Mucosa of gallbladder (tissue), 1 donor: ENCODE data around the gene EIF3A. TPM values are rescaled to one million over a fixed set of nuclear protein-coding genes. Genes with fewer than 3 reads are reported as not detected.
"Not testable (repeated sequence)": the region's sequence is repeated elsewhere in the genome, so short reads cannot be mapped to it uniquely, and the experiment has no call there.

ENCODE experiments used
- DNase-seq: peaks from one replicate; pipeline ENCODE4 v3.0.0-alpha.2; 2020; ENCODE audit warnings: low spot score
- total RNA-seq: library from RNA; stranded (reverse); gene quantifications from one replicate; pipeline ENCODE4 v1.2.1, GENCODE V29; 2021
- donor health status: DM: no; HTN: no; CAD: no.

The EIF3A gene
- total RNA-seq, 1 donor from 2014 or later, result 86.8 TPM

DNA sequence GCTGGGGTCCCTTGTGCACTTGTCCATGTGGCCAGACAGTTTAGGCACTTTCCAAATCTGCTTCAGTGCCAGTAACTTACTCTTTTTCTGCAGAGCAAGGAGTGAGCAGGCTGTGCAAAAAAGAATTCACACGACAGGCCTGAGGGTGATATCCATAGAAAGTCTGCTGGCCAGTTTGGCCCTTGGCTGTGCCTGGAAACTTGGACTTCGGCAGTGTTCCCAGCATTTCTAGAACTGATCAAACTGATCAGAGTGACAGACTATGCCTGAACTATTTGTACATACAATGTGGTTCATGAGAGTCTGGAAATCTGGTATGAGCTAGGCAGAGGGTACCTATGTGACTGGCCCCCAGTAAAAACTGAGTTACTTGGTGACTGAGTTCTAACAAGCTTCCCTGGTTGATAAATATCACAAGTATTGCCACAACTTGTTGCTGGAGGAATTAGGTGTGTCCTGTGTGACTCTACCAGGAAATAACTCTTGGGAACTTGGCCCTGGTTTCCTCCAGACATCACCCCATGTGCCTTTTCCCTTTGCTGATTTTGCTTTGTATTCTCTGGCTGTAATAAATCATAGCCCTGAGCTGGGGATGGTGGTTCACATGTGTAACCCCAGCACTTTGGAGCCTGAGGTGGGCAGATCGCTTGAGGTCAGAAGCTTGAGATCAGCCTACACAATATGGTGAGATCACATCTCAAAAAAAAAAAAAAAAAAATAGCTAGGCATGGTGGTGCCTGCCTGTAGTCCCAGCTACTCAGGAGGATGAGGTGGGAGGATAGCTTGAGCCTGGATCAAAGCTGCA lies 20.0 kb upstream of the EIF3A start:
- DNase-seq, result no peak

- DNase-seq, result no peak
Measured at GRCh38 chr10:119098576-119098975, 18.0 kb upstream of the EIF3A start.

DNA sequence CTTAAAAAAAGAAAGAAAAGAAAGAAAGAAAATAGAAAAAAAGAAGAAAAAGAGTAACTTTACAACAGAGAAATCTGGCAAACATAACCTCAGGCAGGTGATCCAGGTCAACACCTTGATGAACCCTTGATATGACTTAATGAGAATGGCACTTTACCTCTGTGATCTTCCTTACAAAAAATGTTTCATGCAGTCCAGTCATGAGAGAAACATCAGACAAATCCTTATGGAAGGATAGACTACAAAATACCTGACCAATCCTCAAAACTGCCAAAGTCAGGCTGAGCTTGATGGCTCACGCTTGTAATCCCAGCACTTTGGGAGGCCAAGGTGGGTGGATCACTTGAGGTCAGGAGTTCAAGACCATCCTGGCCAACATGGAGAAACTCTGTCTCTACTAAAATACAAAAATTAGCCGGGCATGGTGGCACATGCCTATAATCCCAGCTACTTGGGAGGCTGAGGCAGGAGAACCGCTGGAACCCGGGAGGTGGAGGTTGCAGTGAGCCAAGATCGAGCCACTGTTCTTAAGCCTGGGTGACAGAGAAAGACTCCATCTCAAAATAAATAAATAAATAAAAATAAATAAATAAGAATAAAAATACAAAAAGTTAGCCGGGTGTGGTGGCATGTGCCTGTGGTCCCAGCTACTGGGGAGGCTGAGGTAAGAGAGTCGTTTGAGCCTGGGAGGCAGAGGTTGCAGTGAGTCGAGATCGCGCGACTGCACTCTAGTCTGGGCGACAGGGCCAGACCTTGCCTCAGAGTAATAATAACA lies 16.2 kb upstream of the EIF3A start:
- DNase-seq, result not testable (repeated sequence)

DNA sequence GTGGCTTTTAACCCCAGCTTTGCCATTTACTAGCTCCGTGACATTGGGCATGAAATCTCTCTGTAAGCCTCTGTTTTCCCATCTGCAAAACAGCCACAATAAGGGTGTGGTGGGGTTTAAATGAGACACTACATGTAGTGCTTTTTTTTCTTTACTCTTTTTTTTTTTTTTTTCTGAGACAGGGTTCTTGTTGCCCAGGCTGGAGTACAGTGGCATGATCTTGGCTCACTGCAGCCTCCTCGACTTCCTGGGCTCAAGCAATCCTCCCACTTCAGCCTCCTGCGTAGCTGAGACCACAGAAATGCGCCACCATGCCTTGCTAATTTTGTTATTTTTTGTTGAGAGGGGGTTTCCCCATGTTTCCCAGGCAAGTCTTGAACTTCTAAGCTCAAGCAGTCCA lies 15.0 kb upstream of the EIF3A start:
- no peak for DNase-seq

DNA sequence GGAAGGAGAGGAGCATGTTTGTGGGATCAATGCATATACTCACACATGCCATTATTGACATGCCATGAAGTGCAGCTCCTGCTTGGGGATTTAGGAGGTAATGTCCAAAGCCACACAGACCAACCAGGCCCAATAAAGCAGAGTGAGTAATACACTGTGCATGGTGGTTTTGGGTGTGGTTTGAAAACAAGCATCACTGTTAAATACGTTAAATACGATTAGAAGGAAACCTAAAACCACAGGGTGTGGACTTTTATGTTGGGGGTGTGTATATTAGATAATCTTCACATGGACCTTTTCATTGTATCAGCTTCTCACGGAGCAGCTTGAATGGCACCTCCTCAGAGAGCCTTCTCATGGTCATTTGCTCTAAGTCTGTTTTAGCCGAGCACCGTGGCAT lies 10.4 kb upstream of the EIF3A start:
- DNase-seq, result no peak

- DNase-seq, result no peak
Measured at GRCh38 chr10:119090026-119090795, 9.6 kb upstream of the EIF3A start.

DNA sequence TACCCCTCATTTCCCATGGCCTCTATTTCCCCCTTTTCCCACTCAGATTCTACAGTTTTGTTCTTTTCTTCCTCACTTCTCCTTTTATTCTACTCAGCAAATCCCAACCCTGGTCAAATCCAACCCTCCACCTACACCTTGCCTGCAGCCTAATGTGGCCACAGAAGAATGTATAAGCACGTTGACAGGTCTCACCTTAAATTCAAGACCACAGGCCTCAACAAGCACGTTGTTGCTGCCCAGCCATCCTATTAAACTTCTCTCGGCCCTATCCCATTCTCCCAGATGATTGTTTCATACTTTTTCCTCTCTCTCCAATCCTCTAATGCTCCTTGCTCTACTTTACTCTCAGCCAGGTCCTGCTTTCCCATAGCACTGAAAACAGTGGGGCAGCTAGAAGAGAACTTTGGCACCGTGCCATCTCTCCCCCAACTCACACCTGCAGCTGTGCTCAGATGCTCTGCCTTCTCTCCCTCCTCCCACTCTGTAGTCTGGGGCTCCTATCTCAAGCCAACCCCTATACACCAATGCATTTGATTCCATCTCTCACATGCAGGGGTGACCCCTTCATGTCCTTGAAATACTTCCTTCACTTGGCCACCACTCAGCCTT lies 6.8 kb upstream of the EIF3A start:
- no peak for DNase-seq

GRCh38 chr10:119084896-119085295 lies 4.3 kb upstream of the EIF3A start:
- DNase-seq, result no peak

DNA sequence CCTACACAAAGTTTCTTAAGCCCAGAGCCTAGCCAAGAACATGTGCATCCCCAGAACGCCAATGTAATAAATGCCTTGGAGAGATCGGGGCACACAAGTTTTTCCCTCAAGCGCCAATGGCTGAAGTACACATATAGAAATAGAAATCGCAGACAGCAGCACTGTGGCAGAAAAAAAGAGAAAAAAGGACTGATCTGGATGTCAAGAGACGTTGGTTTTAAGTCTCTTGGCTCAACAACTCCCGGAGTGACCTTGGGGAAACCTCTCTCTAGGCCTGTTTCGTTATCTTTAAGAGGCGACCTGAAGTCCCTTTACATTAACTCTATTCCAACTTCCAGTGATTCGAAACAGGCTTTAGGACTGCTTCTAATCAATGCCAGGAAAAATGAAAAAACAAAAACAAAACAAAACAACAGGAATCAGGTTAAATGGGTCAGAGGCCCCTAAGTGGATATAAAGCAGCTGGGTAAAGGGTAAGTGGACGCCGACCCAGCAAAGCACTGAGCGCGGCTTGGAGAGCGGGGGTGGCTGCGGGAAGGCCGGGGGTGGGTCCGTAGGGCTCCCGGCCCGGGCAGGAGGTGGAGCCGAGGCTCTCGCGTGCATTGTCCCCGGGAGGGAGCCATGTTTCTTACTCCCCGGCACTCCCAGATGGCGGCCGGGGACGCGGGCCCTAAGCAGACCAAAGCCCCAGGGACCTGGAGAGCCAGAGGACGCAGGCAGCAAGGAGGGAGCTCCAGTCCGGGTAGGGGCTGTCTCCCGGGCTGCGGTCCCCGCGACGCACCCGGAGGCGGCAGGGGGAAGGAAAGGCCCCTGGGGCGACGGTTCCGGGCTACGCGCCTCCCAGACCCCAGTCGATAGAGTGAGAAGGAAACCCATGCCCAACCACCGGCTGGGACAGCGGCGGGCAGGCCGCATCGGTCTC lies 757 bp downstream of the EIF3A start:
- peak; percentile 71 for DNase-seq

DNA sequence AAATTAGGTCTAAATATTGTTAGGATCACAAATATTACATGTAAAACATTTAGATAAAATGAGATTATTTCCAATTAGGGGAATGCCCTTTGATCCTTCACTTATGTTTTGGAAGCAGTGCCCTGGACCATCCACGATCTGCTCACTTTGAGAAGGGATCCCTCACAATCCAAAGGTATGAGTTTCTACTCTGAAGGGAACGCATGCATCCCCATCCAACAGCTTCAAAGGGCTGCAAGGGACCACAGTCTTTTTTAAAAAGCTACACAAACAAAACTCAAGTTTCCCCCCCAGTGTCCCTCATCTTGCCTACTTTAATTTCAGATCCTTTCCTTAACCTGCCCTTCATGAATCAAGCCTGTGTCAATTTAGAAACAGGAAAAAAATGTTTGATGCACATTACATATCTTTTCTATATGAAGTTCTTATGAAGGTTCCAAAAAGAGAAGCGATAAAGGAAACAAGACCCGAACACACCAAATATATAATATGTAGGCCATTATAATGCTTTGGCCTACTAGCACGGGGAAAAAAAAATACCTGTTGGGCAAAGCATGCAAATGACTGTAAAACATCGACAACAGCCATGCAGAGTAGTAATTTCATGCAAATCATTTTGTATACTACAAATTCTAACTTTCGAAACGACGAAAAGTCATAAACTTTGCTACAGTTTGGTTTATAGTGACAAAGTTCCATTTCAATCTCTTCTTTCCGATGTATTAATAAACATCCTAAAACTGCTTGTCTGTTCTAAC lies 2.0 kb downstream of the EIF3A start:
- DNase-seq, result no peak

- no peak for DNase-seq
Measured at GRCh38 chr10:119073584-119073983, 7.0 kb downstream of the EIF3A start.

GRCh38 chr10:119070395-119071165 lies 10.0 kb downstream of the EIF3A start:
- no peak for DNase-seq

GRCh38 chr10:119061926-119062325 lies 18.7 kb downstream of the EIF3A start:
- no peak for DNase-seq

DNA sequence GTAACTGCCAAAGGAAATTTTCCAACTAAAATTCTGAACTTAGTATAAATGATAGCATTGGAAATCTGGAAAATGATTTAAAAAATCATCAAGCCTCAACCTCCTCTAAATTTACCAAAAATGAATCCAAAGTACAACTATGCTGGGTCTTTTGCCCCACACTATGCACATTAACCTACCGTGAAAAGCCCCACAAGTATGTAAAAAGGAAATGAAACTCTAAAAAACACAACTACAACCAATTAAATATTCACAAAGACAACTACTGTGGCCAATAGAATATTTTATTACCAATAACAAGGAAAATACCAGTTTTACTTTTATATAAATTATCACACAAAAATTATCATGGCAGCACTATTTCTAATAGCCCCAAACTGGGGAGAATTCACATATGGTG lies 19.3 kb downstream of the EIF3A start:
- no peak for DNase-seq

- DNase-seq, result no peak
Measured at GRCh38 chr10:119060107-119060506, 20.5 kb downstream of the EIF3A start.

DNA sequence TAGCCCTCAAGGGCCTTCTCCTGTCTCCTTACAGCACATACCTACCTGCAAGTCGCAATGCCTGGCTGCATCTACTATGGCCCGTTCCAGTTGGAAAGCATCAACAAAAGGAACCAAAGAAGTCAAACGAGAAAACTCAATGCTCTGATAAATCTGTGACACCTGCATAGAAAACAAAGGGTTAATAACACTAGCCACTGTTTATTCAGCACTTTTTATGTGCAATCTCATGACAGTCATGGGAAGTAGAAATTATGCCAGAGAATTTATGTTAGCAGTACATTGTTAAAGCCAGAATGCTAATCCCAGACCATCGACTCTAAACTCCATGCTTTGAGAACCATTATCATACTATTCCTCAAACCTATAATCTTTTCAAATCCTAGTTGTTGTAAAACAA lies 21.1 kb downstream of the EIF3A start:
- no peak for DNase-seq

DNA sequence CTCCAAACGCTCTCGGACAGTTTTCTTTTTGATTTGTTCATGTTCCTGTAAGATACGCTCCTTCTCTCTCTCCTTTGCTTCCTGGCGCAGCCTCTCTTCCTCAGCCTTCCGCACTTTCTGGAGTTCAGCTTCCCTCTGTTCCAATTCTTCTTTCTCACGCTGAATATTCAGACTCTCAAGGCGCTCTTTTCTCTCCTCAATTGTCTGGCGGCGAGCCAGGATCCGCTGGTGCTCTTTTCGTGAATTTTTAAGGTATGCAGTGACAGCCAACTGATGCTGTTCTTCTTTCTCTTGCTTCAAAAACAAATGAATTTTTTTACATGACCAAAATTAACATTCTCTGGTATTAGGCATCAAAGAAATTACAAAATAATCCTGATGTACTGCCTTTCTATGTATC lies 22.6 kb downstream of the EIF3A start:
- DNase-seq, result no peak

GRCh38 chr10:119055472-119055871 lies 25.1 kb downstream of the EIF3A start:
- no peak for DNase-seq

- no peak for DNase-seq
Measured at GRCh38 chr10:119051775-119052174, 28.8 kb downstream of the EIF3A start.
